HFF-Myc (cell line): Measurements from ENCODE around the gene NSFL1C.

ENCODE experiments used
- DNase-seq: peaks from one replicate; pipeline ENCODE4 v3.0.0-alpha.2; 2011; ENCODE audit warnings: low read depth; ENCODE audit errors: extremely low read depth
- H3K4me3 ChIP-seq: replicated peaks from 2 replicates; pipeline ENCODE4 v1.5.1; 2011; ENCODE audit warnings: low read depth, mild to moderate bottlenecking, control low read depth, low read length
- TF ChIP-seq, protein P1 (sequence below): IDR thresholded peaks from 2 replicates; pipeline ENCODE4 v1.5.1; 2012; ENCODE audit warnings: mild to moderate bottlenecking, low read depth, low read length, control low read depth; ENCODE audit errors: missing control alignments

NSFL1C gene

DNA sequence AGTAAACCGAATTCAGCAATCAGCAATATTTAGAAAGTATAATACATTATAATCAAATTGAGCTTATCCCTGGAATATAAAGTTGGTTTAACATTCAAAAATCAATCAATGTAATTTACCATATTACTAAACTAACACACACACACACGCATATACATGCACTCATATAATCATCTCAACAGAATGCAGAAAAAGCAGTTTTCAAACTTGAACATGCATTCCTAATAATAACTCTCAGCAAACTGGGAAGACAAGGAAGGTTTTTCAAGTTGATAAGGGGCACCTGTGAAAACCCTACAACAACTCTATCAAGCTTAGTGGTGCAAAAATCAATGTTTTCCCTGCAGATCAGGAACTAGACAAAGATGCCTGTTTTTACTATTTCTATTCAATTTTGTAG, 19.9 kb upstream of the NSFL1C start:
- no peak for DNase-seq
- H3K4me3 ChIP-seq = no peak overlapping the region
- TF ChIP-seq, protein P1, sequence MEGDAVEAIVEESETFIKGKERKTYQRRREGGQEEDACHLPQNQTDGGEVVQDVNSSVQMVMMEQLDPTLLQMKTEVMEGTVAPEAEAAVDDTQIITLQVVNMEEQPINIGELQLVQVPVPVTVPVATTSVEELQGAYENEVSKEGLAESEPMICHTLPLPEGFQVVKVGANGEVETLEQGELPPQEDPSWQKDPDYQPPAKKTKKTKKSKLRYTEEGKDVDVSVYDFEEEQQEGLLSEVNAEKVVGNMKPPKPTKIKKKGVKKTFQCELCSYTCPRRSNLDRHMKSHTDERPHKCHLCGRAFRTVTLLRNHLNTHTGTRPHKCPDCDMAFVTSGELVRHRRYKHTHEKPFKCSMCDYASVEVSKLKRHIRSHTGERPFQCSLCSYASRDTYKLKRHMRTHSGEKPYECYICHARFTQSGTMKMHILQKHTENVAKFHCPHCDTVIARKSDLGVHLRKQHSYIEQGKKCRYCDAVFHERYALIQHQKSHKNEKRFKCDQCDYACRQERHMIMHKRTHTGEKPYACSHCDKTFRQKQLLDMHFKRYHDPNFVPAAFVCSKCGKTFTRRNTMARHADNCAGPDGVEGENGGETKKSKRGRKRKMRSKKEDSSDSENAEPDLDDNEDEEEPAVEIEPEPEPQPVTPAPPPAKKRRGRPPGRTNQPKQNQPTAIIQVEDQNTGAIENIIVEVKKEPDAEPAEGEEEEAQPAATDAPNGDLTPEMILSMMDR = no peak

DNA sequence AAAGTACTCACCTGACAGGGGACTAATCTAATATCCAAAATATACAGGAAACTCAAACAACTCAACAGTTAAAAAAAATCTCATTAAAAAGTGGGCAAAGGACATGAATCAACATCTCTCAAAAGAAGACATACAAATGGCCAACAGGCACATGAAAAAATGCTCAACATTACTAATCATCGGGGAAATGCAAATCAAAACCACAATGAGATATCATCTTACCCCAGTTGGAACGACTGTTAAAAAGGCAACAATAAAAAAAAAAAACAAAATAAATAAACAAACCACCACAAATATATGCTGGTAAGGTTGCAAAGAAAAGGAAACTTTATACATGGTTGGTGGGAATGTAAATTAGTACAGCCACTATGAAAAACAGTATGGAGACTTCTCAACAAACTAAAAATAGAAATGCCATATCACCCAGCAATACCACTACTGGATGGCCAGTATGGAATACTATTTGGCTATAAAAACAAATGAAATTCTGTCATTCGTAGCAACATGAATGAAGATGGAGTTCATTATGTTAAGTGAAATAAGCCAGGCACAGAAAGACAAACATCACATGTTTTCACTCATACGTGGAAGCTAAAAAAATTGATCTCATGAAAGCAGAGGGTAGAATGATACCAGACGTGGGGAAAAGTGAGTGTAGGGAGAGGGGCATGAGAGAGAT, 17.9 kb upstream of the NSFL1C start:
- DNase-seq = no peak
- TF ChIP-seq, protein P1 = no peak

DNA sequence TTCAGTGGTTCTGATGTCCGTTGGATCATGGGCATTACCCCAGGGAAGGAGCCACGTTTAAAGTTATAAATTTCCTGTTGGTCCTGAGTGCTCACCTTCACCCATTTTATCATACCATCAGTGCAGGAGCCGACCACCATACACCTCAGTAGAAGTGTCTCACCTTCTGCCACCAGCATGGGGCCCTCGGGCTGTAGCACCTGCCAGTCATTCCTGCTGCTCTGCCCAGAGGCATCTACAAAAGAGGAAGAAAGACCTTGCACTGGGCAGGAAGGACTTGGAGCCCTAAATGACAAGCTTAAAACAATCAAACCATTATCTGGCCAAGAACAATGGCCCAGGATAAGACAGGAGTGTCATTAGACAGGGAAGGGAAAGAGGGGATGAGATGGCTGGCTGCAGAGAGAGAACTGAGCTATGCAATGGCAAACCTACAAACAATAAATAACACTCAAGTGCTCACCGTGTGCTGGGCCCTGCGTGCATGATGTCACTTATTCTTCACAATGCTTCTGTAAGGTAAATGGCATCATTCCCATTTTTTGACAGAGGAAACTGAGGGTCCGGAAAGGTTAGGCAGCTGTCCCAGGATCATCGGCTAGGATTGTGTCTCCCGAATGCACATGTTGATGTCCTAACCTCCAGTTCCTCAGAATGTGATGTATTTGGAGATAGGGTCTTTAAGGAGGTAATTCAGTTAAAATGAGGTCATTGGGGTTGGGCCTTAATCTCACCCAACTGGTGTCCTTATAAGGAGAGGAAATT, 13.4 kb upstream of the NSFL1C start:
- TF ChIP-seq, protein P1 = no peak
- no peak for DNase-seq
- H3K4me3 ChIP-seq = no peak overlapping the region

More for the DNA sequence above, 17.9 kb upstream of the NSFL1C start:
- no peak overlapping the region for H3K4me3 ChIP-seq

DNA sequence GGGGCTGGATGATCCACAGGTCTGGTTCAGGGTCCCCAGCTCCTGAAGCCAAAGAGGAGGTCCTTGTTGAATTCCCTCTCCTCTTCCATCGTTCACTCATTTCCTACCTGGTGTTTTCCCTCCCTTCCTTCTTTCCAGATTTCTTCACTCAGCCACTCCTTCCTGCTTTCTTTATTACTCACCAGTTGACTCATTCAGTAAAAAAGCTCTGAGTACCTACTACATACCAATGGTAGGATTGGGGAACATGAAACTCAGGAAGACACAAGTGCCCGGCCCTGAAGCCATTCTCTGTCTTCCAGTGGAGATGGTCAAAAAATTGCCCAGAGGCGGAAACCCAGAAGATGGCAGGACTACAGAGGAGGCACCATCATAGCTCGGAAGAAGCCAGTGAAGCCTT, 11.9 kb upstream of the NSFL1C start:
- TF ChIP-seq, protein P1 = no peak
- H3K4me3 ChIP-seq = no peak overlapping the region
- no peak for DNase-seq

DNA sequence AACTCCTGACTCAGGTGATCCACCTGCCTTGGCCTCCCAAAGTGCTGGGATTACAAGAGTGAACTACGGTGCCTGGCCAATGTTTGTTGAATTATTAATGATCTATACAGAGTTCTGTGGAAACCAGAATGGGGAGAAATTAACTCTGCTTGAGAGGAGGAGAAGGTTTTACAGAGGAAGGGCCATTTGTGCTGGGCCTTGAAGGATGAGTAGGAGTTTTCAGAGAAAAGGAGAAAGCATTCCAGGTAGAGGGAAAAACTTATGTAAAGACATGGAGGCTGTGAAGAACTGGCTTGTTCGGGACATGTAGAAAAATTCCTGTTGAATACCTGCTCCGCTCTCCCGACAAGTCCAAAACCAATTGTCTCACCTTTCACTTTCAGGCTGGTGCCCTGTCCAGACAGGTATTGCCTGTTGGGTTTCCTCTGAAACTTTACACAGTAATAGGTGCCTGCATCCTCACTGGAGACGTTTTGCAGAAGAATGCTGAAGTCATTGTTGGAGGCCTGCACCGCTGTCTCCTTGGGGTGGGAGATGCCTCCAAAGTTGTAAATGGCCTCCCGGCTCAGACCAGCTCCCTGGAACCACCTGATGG, 11.3 kb upstream of the NSFL1C start:
- no peak overlapping the region for H3K4me3 ChIP-seq
- TF ChIP-seq, protein P1 = no peak
- no peak for DNase-seq

DNA sequence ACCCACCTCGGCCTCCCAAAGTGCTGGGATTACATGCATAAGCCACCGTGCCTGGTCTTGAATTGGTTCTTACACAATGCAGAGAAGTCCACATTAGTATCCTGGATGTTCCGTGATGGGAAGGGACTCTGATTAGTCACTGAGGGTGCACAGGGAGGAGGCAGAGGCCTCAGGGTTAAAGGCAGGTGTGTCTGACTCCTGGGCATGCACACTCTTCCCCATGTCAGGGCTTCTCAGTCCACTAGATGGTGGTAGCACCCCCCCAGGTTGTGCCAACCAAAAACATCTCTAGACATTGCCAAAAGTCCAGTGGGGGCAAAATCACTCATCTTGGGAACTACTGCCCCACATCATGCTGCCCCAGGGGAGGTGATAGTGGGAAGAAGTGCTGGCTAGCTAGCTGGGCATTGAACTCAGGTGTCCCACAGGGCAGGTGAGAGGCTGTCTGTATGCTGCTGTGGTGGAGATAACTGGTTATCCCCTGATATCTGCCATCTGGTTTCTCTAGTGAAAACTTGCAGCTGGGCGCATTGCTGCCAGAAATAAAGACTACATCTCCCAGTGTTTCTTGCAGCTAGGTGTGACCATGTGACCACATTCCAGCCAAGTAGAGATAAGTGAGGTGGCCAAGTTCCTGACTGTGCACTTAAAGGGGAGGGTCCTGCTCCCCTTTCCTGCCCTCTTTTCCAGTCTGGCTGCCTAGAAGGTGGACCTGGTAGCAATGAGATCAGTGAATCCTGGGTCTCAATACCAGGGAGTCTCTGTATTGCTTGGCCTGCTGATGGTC, 8.4 kb upstream of the NSFL1C start:
- TF ChIP-seq, protein P1 = peak; percentile 11
- no peak overlapping the region for H3K4me3 ChIP-seq
- no peak for DNase-seq
